ENCODE data around the gene GABRP. TPM values are rescaled to one million over a fixed set of nuclear protein-coding genes. Genes with fewer than 3 reads are reported as not detected.

Gene GABRP
- total RNA-seq, 2 donors from 2014 or later = not detected

GRCh38 chr5:170792878-170793277, 9.4 kb downstream of the GABRP start:
- Histone ChIP-seq H3K36me3 (no peaks in the 10 kb centered on the region), H3K27me3 (replicated peaks; ENCODE audit: insufficient read depth) (no peaks in the 10 kb centered on the region), H3K4me1 (ENCODE audit: control insufficient read depth in 1 of 2, low read depth in 2 of 2) (no peaks in the 10 kb centered on the region), H3K27ac (no peak overlapping the region), H3K4me3 (no peak overlapping the region), H3K9me3 (no peaks in the 10 kb centered on the region)
- DNase-seq (ENCODE audit: low spot score) (no peak), ATAC-seq (ENCODE audit: insufficient number of reproducible peaks, low FRiP score, low read depth) (no peak)
- no peak for TF ChIP-seq CTCF (IDR thresholded peaks at IDR 0.05)

DNA sequence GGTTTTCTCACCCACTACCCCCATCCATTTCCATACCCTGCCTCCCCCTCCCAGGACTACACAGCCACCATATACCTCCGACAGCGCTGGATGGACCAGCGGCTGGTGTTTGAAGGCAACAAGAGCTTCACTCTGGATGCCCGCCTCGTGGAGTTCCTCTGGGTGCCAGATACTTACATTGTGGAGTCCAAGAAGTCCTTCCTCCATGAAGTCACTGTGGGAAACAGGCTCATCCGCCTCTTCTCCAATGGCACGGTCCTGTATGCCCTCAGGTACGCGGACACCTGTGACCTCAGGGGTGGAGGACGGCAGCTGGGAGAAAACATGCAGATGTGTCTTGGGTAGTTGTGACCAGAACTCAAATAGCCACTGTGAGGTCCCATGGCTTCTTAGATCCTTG, 11.6 kb downstream of the GABRP start:
- Histone ChIP-seq H3K4me3 (no peak overlapping the region), H3K27ac (no peak overlapping the region), H3K27me3 (replicated peaks; ENCODE audit: insufficient read depth) (no peaks in the 10 kb centered on the region), H3K36me3 (no peaks in the 10 kb centered on the region), H3K4me1 (ENCODE audit: control insufficient read depth in 1 of 2, low read depth in 2 of 2) (no peaks in the 10 kb centered on the region), H3K9me3 (no peaks in the 10 kb centered on the region)
- DNase-seq (ENCODE audit: low spot score) (no peak), ATAC-seq (ENCODE audit: insufficient number of reproducible peaks, low FRiP score, low read depth) (no peak)
- TF ChIP-seq CTCF (IDR thresholded peaks at IDR 0.05) = no peak

- no peaks in the 10 kb centered on the region for H3K4me1 ChIP-seq (ENCODE audit: control insufficient read depth in 1 of 2, low read depth in 2 of 2)
- no peaks in the 10 kb centered on the region for H3K27me3 ChIP-seq (replicated peaks; ENCODE audit: insufficient read depth)
- DNase-seq (ENCODE audit: low spot score) = no peak
- no peak for TF ChIP-seq CTCF (IDR thresholded peaks at IDR 0.05)
- H3K9me3 ChIP-seq = no peaks in the 10 kb centered on the region
- no peak overlapping the region for H3K4me3 ChIP-seq
- no peak for ATAC-seq (ENCODE audit: insufficient number of reproducible peaks, low FRiP score, low read depth)
- no peaks in the 10 kb centered on the region for H3K36me3 ChIP-seq
- no peak overlapping the region for H3K27ac ChIP-seq
Observed at GRCh38 chr5:170805666-170806065, 22.1 kb downstream of the GABRP start.

DNA sequence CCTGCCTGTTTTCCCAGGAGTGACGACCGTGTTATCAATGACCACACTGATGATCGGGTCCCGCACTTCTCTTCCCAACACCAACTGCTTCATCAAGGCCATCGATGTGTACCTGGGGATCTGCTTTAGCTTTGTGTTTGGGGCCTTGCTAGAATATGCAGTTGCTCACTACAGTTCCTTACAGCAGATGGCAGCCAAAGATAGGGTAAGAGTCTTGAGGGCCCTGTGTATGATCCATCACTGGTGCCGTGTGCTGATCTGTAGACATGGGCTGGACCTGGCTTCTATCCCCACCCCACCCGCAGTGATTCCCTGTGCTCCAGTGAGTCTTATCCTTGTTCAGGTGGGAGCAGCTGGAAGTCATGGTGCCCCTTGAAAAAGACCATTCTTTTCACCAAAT, 26.0 kb downstream of the GABRP start:
- no peak for TF ChIP-seq CTCF (IDR thresholded peaks at IDR 0.05)
- DNase-seq (ENCODE audit: low spot score) (no peak), ATAC-seq (ENCODE audit: insufficient number of reproducible peaks, low FRiP score, low read depth) (no peak)
- Histone ChIP-seq H3K4me3 (no peak overlapping the region), H3K27me3 (replicated peaks; ENCODE audit: insufficient read depth) (no peaks in the 10 kb centered on the region), H3K36me3 (no peaks in the 10 kb centered on the region), H3K27ac (no peak overlapping the region), H3K9me3 (no peaks in the 10 kb centered on the region), H3K4me1 (ENCODE audit: control insufficient read depth in 1 of 2, low read depth in 2 of 2) (no peaks in the 10 kb centered on the region)

DNA sequence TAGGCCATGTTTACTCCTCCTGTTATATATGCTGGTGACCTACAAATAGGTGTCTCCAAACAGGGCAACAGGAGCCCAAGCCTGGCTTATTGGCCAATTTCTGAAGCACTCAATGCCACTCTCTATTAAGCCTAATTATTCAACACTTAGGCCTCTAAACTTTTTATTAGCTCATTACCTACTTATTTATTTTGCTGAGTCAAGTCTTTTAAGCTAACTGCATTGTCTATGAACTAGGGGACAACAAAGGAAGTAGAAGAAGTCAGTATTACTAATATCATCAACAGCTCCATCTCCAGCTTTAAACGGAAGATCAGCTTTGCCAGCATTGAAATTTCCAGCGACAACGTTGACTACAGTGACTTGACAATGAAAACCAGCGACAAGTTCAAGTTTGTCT, 28.2 kb downstream of the GABRP start:
- no peaks in the 10 kb centered on the region for H3K27me3 ChIP-seq (replicated peaks; ENCODE audit: insufficient read depth)

More for the DNA sequence above, 28.2 kb downstream of the GABRP start:
- Histone ChIP-seq H3K4me1 (ENCODE audit: control insufficient read depth in 1 of 2, low read depth in 2 of 2) (no peaks in the 10 kb centered on the region), H3K36me3 (no peaks in the 10 kb centered on the region), H3K9me3 (no peaks in the 10 kb centered on the region), H3K27ac (no peak overlapping the region), H3K4me3 (no peak overlapping the region)
- no peak for TF ChIP-seq CTCF (IDR thresholded peaks at IDR 0.05)
- DNase-seq (ENCODE audit: low spot score) (no peak), ATAC-seq (ENCODE audit: insufficient number of reproducible peaks, low FRiP score, low read depth) (no peak)
